SIG-M5 treated with dmso at 0.1 percent for 504 hours (cell line): ENCODE data around the gene PTPRN2.

ENCODE experiments used
- DNase-seq: peaks from one replicate; lab custom pipeline; 2025; ENCODE audit not compliant: unreplicated experiment; lab: John Stamatoyannopoulos, UW

Gene PTPRN2

DNA sequence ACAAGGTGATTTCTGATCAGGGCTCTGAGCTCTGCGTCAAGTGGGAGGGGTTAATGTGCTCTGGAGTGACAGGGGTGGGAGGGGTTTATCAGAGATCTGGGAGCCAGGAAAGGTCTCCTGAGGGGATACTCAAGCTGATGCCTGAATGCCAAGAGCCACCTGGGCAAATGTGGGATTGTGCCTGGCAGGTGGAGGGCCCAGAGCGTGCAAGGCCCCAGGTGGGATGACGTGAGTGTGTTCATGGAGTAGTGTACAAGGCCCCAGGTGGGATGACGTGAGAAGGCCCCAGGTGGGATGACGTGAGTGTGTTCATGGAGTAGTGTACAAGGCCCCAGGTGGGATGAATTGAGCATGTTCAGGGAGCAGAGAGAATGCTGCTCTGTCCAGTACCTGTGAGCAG, 610.3 kb downstream of the PTPRN2 start:
- no peak for DNase-seq

DNA sequence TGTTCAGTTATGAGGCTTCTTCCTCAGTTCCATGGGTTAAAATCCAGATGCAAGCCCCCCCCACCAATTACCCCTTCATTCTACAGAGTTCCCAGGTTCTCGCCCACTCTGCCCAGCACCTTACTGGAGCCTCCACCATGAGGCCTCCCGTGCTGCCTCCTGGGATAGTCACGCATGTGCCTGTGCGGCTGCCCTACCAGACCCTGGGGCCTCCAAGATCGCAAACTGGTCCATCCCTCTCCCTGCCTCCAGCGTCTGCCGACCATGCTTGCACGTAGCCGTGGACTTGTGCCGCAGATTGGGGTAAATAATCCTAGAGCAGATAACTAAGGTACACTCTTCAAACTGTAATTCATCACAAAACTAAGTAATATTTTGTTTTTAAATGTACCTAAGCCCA, 611.2 kb downstream of the PTPRN2 start:
- no peak for DNase-seq

DNA sequence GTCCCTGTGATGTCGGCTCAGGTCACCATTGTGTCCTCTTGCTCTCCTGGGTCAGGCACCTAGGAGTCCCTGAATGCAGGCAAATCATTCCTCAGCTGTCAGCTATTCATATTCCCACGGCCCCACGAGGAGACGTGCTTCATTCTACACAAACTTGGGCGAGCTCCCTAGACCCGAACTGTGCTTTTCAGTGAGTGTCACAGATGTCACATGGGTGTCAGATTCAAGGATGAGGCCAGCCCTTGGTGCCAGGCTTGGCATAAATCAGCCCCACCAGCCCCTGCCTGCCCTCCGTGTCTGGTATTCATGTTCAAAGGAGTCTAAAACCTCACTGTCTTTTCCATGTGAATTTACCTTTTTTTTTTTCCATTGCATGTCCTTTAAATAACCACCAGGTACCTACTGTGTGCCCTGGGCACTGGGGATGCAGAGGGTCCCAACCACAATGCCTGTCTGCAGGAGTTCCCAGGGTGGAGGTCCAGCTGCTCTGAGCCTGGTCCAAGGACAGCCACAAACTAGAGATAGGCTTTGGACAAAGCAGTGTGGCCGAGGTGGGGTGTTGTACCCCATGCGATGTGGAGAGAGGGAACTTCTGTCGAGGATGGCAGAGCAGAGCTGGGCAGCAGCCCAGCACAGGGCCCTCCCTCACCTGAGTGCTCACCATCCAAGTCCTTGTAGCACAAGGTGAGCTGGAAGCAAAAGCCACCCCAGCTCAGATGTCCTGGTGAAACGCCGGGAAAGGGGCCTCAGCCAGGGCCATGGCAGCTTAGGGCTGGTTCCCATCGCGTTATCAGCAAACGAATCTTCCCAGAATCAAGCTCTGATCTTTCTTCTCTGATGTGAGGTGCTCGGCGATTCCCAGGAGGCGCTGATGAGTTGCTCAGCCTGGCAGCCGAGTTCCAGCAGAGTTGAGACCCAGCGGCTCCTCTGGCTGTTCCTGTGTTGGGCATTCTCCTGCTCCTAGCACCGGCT, 611.9 kb downstream of the PTPRN2 start:
- no peak for DNase-seq

DNA sequence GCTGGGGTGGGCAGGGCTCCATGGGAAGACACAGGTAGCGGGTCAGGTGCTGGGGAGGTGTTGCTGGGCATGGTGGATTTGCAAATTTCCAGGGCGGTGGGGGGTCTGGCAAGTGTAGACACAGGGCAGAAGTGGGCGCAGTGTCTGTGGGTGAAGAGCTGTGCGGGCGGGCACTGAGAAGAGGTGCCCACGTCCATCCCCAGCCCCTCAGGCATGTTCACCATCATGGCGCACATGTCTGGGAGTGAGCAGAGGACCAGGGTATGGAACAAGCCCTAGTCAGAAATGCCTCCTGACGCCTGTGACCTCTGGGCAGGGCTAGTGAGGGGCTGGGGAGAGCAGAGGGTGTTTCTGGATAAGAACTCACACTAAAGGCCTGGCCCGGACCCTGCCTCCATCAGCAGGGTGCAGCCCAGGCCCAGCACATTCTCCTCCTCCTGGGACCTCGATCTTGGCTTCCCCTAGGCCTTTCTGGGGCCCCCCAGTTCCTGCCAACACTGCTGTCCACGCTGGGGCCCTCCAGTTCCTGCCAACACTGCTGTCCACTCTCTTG, 612.9 kb downstream of the PTPRN2 start:
- no peak for DNase-seq

DNA sequence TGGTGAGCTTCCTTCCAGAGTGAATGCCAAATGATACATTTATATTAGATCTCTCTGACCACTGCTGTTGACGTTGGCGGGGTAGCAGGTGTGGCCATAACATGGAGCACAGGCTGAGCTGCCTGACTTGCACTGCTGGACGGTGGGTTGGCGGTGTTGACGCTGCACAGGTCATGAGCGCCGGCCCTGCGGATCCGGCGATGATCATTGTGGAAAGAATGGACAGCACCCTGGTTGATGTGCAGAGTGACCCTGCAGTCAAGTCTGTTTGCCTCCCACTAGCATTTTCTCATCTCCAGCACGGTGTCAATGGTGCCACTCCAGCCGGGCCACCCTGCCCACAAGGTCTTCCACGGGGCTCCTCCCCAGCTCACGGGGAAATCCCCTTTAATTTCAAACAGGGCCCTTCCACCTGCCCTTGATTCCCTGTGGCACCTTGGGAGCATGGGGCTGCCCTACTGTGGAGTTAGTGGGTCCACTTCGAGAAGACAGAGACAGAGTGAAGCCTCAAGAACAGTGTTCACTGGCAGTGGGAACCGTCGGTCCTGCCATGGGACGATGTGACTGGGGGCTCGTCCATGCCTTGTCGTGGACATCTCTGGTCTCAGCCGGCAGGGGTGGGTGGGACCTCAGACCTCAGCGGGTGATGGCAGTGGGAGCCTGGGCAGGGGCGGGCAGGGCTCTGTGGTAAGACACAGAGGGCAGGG, 613.5 kb downstream of the PTPRN2 start:
- DNase-seq = no peak

DNA sequence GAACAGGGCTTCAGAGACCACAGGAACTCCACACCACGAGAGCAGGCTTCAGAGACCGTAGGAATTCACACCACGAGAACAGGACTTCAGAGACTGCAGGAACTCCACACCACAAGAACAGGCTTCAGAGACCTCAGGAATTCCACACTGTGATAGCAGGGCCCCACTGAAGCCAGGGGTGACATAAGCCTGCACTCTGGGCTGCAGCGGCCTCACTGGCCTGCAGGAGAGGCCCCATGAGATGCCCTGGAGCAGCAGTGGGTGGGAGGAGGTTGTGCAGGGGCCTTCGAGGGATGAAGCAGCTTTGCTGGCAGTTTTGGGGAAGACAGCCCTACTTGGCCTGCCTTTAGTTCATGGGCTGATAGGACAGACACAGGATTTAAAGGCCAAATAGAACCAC, 614.7 kb downstream of the PTPRN2 start:
- no peak for DNase-seq

DNA sequence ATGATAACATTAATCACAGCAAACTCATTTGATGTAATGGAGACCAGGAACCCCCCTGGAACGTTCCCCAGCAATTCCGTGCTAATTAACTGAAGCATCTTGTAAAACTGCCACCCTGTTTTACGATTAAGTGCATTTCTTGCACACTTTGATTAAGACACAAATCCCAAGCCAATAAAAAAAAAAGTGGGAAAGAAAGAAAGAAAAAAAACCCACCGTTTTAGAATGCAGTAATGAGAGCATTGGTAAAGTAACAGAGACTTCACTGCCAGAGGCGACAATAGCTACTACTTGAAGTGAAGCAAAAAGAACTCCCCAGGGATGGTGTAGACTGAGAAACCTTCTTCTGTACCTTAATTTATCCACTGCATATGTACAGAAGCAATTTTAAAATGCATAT, 616.1 kb downstream of the PTPRN2 start:
- no peak for DNase-seq

DNA sequence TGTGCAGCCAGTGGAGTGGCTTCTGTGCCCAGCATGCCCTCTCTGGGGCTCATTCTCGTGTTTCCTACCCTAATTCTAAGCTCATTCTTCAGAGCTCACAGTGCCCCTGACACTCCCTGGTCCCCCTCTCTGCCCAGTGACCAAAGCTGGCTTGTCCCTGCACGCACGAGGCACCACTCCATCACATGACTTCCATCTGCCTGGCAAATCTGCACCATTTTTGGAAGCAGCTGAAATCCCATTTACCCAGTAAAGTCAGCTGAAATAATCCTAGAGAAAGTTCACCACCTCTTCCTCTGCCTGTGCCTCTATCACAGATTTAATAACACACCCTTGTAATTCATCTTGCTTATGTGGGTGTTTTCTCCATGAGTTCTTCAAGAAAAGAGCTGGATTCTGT, 616.9 kb downstream of the PTPRN2 start:
- no peak for DNase-seq

DNA sequence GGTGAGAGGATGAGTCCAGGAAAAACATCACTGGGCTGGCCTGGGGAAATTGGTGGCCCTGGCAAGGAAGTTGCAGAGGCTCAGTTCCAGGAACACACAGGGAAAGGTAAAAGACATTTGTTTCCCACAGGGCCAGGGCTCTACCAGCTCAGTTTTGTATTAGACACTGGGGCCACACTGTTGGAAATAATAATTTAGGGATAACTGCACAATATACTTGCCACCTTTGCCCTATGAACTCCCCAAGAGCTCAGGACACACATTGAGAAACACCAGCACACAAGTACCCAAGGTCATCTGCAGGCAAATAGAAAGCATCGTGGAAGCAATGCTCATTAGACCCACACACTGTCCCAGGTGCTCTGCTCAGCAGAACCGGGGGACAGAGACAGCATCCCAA, 617.6 kb downstream of the PTPRN2 start:
- no peak for DNase-seq

DNA sequence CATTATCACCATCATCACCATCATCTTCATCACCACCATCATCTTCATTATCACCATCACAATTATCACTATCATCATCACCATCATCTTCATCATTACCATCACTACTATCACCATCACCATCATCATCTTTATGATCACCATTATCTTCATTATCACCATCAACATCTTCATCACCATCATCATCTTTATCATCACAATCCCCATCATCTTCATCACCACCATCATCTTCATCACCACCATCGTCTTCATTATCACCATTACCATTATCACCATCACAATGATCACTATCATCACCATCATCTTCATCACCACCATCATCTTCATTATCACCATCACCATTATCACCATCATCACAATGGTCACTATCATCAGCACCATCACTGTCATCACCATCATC, 621.1 kb downstream of the PTPRN2 start:
- DNase-seq = no peak

DNA sequence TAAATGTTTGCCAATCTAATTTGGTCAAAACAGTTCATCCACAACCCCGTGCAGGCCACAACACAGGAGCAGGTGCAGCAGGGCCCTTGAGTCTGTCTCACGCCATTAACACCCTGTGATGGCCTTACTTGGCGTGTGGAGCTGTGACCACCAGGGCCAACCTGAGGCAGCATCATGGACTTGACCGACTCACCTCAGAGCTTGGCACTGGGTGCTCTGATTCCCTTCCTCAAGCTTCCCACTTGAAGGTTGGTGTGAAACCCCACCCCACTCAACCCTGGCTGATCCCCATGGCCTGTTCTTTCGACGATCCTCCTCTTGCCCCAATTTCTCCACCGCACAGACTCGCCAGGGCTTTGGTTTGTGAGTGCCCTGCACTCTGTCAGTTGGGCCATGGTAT, 623.1 kb downstream of the PTPRN2 start:
- no peak for DNase-seq

DNA sequence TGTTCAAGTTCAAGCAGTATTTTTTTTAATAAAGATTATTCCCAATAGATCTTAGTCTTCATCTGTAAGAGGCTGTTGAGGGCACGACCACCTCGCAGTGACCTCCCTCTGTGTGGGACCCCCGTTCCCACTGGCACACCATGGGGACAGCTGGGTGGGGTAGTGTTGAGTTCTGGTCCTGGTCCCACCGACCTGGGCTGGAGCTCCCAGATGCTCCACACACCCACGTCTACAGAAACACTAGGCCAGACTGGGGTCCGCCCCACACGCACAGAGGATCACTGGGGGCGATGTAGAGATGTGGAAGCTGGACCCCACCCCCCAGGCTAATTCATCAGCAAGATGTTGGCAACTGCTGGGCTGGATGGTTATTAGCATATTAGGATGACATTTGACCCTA, 623.6 kb downstream of the PTPRN2 start:
- DNase-seq = no peak

DNA sequence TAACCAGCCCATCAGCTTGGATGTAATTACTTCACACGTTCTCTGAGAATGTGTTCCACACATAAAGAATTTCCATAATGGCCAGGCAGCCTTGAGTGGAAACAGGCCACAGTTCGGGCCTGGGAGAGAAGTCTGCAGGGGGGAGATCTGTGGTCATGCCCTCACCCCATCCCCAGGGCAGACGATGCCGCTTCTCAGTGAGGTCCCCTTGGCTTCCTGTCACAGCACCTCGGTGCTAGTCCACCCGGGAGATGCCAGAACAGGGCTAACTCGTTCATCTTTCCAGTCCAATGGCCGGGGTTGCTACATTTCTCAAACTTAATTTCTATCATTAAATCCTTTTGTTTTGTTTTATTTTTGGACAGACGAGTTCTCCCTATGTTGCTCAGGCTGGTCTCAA, 624.1 kb downstream of the PTPRN2 start:
- DNase-seq = no peak

DNA sequence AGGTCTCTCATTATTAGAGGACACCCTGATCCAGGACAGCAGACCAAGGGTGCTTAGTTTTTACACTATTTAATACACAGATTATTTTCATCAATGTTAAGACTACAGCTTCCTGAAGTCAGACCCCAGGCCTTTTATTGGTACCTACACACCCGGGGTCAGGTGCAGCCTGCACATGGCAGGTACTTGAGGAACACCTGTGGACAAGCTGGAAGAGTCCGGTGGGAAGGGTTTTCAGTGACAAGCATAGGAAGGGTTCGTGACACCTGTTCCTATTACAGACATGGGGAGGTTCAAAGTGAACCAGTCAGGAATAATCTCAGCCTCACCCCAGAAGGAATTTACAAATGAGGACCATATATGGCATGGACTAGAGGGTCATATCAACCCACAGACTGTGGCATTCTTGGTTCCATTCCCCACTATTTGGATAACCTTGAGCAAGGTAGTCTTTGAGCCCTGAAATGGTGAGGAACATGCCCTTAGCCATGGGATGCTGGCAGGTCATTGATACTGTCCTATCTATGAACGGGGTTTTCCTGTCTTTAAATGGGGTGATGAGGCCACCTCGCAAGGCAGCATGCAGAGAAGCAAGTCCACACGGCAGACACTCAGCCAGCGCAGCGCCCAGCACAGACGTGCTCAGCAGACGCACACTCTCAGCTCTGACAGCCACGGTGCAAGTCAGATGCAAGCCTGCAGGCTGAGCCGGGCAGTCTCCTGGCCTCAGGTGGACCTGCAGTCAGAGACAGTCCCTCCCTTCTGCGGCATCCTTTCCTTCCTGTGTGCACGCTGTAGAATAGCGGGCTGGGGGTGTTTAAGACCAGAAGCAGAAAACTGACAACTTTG, 624.9 kb downstream of the PTPRN2 start:
- DNase-seq = no peak

DNA sequence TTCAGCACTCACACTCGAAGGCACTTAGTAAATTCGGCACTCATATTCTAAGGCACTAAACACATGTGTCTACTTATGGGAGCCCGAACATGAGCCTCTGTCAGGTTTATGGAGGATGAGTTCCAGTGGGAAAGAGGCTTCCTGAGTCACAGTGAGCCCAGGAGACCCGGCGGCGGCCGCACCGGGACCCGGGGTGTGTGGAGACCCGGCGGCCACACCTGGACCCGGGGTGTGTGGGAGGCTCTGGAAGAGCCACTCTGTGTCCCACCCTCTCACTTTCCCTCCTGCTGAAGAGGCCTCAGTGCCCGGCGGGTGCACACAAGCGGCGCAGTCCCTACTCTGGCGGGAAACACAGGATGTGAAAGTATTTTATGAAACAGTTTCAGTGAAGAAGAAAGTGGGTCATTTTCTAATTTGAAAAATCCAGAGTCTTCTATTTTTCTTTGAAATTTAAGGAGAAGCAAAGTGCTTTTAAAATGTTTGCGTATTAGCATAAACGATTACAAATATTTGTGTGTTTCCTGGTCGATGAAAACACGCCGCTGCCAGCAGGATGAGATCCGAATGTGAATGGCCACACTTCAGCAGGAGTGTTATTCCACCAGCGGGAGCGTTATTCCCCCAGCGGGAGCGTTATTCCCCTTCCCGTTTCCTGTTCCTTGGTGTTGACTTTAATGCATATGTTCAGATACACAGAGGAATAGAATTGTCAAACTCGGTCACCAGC, 625.7 kb downstream of the PTPRN2 start:
- no peak for DNase-seq

DNA sequence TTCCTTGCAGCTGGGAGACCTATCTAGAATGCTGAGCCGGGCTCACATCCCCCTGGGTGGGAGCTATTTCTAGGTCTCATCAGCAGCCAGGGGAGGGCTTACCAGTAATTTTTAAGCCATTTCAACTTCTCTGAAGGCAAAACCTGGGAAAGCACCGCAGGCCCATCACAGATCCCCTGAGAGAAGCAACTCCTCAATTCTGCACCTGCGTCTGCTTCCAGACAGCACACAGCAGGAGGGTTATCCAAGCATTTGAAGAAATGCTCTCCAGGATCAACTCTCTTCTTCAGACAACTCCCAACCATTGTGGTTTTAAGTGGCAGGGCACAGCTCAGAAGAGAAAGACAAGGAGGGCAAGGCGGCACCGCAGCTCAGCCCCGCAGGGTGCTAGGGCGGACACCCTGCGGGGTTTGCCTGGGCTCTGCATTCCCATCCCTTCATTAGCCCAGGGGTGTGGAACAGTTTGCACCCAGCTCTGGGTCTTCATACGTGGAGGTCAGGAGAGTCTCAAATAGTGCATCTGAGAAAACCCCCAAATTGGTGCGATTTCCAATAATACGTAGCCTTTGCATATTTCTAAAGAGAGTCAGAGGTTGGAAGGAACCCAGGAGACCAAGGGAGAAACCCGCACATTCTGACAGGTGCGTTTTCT, 632.1 kb downstream of the PTPRN2 start:
- DNase-seq = no peak

DNA sequence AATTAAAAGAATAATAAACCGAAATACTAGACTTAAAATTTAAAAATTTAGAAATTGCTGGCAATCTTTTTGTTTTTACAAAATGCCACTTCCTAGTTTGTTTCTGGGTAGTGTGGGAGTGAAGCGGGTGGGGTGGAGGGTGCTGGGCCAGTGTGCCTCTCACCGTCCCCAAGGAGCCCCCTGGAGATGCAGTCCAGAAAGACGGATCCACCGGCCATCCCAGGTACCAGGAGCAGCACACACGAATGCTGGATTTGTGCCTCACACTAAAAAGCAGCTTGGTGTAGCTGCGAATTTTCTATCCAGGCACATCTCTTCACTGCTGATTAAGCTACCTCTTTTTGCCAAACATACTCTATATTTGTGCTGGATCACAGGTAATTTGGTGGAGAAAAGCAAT, 632.7 kb downstream of the PTPRN2 start:
- DNase-seq = no peak

DNA sequence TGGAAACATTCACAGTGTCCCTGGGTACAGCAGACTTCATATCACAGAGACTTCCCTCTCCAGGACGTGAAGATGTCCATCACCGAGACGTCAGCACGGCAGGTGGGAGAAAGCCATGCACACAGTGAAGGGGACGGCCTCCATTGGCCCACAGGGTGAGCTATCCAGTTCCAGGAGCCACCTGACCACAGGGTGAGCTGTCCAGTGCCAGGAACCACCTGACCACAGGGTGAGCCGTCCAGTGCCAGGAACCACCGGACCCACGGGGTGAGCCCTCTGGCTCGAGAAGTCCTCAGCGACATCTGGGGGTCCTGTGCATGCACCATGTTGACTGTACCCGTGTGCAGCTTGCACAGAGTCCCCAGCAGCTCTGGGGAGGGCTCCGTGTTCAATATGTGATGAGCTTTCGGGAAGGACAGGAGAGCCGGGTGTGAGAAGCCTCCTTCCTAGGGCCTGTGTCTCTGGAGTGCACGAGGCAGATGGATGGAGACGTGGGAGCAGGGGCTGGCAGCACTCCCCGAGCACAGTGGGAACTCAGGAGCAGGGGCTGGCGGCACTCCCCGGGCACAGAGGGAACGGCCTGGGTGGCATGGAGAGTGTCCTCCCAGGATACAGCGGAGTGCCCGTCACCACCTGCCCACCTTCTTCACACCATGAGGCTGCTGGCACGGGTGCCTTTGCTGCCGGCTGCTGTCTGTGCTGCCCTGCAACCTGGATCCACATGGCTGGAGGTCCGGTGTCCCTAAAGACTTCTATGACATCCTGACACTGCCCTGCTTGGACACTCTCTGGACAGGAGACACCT, 634.6 kb downstream of the PTPRN2 start:
- no peak for DNase-seq

DNA sequence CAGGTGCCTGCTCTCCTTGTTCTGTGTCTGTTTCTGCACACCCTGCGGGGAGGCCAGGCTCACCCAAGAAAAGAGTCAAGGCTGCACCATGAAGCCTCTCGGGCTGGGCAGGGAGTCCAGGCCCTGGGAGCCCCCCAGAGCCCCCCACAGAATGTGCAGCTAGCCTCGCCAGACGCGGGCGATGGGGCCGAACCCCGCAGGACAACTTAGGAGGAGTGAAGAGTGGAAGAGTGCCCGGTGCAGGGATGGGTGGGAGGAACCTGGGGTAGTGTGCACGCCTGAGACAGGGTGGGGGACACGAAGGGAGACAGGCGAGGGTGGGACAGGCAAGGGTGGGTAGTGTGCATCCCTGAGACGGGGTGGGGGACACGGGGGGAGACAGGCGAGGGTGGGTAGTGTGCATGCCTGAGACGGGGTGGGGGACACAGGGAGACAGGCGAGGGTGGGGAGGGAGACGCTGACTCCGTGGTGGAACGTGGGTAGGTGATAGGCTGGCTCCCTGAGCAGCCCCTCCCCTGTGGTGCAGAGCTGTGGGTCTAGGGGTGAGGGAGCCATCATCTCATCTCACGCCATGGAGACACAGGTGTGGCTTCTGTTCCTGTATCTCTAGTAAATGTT, 635.5 kb downstream of the PTPRN2 start:
- no peak for DNase-seq
